ENCODE data around the gene RUNX2. TPM values are rescaled to one million over a fixed set of nuclear protein-coding genes. Genes with fewer than 3 reads are reported as not detected.

Gene RUNX2
- total and polyA plus RNA-seq, 2 experiments from 2014 or later: 1.0 to 2.1 TPM

- Histone ChIP-seq H2AFZ (no peak overlapping the region), H3K27me3 (no peaks in the 10 kb centered on the region), H3K4me1 (ENCODE audit: insufficient read depth) (peaks cover 18% of the 10 kb centered on the region), H3K9me3 (ENCODE audit: low read depth) (no peaks in the 10 kb centered on the region), H3K36me3 (replicated peaks; ENCODE audit: insufficient read depth, low read depth) (no peaks in the 10 kb centered on the region), H4K20me1 (ENCODE audit: insufficient read depth, poor library complexity, severe bottlenecking) (no peaks in the 10 kb centered on the region), H3K9me2 (replicated peaks; ENCODE audit: insufficient read depth) (no peaks in the 10 kb centered on the region), H3K4me2 (no peak overlapping the region), H3K79me2 (no peaks in the 10 kb centered on the region), H3K4me3 (no peak overlapping the region), H3K27ac (no peak overlapping the region)
- 71% methylated on average over 6 of the region's 6 CpGs for WGBS (ENCODE audit: low lambda C conversion rate, missing lambda C conversion rate)
- no peak for TF ChIP-seq EZH2 (IDR thresholded peaks at IDR 0.05; ENCODE audit: borderline replicate concordance)
- TF ChIP-seq EZH2phosphoT487 (IDR thresholded peaks at IDR 0.05; ENCODE audit: low read depth, severe bottlenecking, unreplicated experiment): no peak
- TF ChIP-seq, protein P1, sequence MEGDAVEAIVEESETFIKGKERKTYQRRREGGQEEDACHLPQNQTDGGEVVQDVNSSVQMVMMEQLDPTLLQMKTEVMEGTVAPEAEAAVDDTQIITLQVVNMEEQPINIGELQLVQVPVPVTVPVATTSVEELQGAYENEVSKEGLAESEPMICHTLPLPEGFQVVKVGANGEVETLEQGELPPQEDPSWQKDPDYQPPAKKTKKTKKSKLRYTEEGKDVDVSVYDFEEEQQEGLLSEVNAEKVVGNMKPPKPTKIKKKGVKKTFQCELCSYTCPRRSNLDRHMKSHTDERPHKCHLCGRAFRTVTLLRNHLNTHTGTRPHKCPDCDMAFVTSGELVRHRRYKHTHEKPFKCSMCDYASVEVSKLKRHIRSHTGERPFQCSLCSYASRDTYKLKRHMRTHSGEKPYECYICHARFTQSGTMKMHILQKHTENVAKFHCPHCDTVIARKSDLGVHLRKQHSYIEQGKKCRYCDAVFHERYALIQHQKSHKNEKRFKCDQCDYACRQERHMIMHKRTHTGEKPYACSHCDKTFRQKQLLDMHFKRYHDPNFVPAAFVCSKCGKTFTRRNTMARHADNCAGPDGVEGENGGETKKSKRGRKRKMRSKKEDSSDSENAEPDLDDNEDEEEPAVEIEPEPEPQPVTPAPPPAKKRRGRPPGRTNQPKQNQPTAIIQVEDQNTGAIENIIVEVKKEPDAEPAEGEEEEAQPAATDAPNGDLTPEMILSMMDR (IDR thresholded peaks at IDR 0.05; ENCODE audit: poor library complexity): no peak
- DNase-seq (ENCODE audit: low spot score): no peak
Measured at GRCh38 chr6:45552536-45552935, 224.4 kb downstream of the RUNX2 start.

DNA sequence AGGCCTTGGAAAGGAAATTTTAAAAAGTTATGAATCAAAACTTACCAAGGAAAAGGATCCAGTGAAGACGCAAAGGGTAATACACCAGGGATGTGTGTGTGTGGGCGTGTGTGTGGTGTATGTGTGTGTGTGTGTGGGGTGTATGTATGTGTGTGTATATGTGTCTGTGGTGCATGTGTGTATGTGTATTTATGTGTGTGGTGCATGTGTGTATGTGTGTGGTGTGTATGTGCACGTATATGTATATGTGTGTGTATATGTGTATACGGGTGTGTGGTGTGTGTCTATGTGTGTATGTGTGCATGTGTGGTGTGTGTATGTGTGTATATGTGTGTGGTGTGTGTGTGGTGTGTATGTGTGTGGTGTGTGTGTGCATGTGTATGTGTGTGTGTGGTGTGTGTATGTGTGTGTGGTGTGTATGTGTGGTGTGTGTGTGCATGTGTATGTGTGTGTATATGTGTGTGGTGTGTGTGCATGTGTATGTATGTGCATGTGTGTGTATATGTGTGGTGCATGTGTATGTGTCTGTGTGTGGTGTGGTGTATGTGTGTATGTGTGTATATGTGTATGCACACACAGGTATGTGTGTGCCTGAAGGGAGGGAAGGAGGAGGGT lies 225.7 kb downstream of the RUNX2 start:
- H3K36me3 ChIP-seq (replicated peaks; ENCODE audit: insufficient read depth, low read depth): no peaks in the 10 kb centered on the region
- no peak overlapping the region for H2AFZ ChIP-seq
- 77% methylated on average over 4 of the region's 4 CpGs for WGBS (ENCODE audit: low lambda C conversion rate, missing lambda C conversion rate)
- no peaks in the 10 kb centered on the region for H3K27me3 ChIP-seq
- no peak overlapping the region for H3K4me2 ChIP-seq
- H3K27ac ChIP-seq: no peak overlapping the region
- H3K9me3 ChIP-seq (ENCODE audit: low read depth): no peaks in the 10 kb centered on the region
- no peaks in the 10 kb centered on the region for H4K20me1 ChIP-seq (ENCODE audit: insufficient read depth, poor library complexity, severe bottlenecking)
- H3K4me3 ChIP-seq: no peak overlapping the region
- peaks cover 18% of the 10 kb centered on the region for H3K4me1 ChIP-seq (ENCODE audit: insufficient read depth)
- no peaks in the 10 kb centered on the region for H3K79me2 ChIP-seq
- TF ChIP-seq EZH2phosphoT487 (IDR thresholded peaks at IDR 0.05; ENCODE audit: low read depth, severe bottlenecking, unreplicated experiment) (no peak), EZH2 (IDR thresholded peaks at IDR 0.05; ENCODE audit: borderline replicate concordance) (no peak)
- TF ChIP-seq, protein P1 (IDR thresholded peaks at IDR 0.05; ENCODE audit: poor library complexity): no peak
- H3K9me2 ChIP-seq (replicated peaks; ENCODE audit: insufficient read depth): no peaks in the 10 kb centered on the region
- DNase-seq (ENCODE audit: low spot score): no peak

DNA sequence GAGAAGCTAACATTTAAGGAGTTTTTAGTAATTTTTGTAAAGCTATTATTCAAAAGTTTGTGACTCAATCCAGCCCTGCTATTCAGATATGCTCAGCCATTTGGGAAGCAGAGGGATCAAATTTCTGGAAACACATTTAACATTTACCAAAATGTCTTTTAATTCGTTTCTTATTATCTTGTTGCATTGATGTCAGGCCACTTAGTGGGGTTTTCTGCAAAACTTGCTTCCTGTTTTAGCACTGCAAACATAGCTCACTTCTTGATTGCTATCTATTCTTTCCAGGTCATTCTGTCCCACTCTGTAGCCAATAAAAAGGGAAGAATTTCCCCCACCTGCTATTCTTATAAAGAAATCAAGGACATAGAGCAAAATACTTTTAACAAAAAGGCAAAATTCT lies 226.5 kb downstream of the RUNX2 start:
- H3K27ac ChIP-seq: no peak overlapping the region
- H3K9me3 ChIP-seq (ENCODE audit: low read depth): no peaks in the 10 kb centered on the region
- H3K36me3 ChIP-seq (replicated peaks; ENCODE audit: insufficient read depth, low read depth): no peaks in the 10 kb centered on the region
- no peak for DNase-seq (ENCODE audit: low spot score)
- no peaks in the 10 kb centered on the region for H4K20me1 ChIP-seq (ENCODE audit: insufficient read depth, poor library complexity, severe bottlenecking)
- no peaks in the 10 kb centered on the region for H3K9me2 ChIP-seq (replicated peaks; ENCODE audit: insufficient read depth)
- TF ChIP-seq EZH2phosphoT487 (IDR thresholded peaks at IDR 0.05; ENCODE audit: low read depth, severe bottlenecking, unreplicated experiment): no peak
- no peak for TF ChIP-seq EZH2 (IDR thresholded peaks at IDR 0.05; ENCODE audit: borderline replicate concordance)
- TF ChIP-seq, protein P1 (IDR thresholded peaks at IDR 0.05; ENCODE audit: poor library complexity): no peak
- peaks cover 18% of the 10 kb centered on the region for H3K4me1 ChIP-seq (ENCODE audit: insufficient read depth)
- 29% methylated on average over 1 of the region's 1 CpG for WGBS (ENCODE audit: low lambda C conversion rate, missing lambda C conversion rate)
- no peak overlapping the region for H3K4me2 ChIP-seq
- no peak overlapping the region for H3K4me3 ChIP-seq
- H3K79me2 ChIP-seq: no peaks in the 10 kb centered on the region
- no peaks in the 10 kb centered on the region for H3K27me3 ChIP-seq
- H2AFZ ChIP-seq: no peak overlapping the region

All from hepatocyte (in vitro differentiated cells).